ENCODE results near the gene FSTL5.
"Not testable (repeated sequence)": the region's sequence is repeated elsewhere in the genome, so short reads cannot be mapped to it uniquely, and the experiment has no call there.

Gene FSTL5

GRCh38 chr4:161828061-161828460, 335.7 kb downstream of the FSTL5 start:
- DNase-seq = no peak

- no peak for DNase-seq
Observed at GRCh38 chr4:161827013-161827412, 336.8 kb downstream of the FSTL5 start.

GRCh38 chr4:161823450-161823849, 340.4 kb downstream of the FSTL5 start:
- no peak for DNase-seq

GRCh38 chr4:161822174-161822573, 341.6 kb downstream of the FSTL5 start:
- no peak for DNase-seq

- no peak for DNase-seq
Observed at GRCh38 chr4:161817914-161818313, 345.9 kb downstream of the FSTL5 start.

- DNase-seq = no peak
Observed at GRCh38 chr4:161816958-161817357, 346.8 kb downstream of the FSTL5 start.

- DNase-seq = no peak
Observed at GRCh38 chr4:161815841-161816240, 348.0 kb downstream of the FSTL5 start.

- DNase-seq = no peak
Observed at GRCh38 chr4:161813889-161814288, 349.9 kb downstream of the FSTL5 start.

GRCh38 chr4:161813389-161813788, 350.4 kb downstream of the FSTL5 start:
- no peak for DNase-seq

- no peak for DNase-seq
Observed at GRCh38 chr4:161803171-161803570, 360.6 kb downstream of the FSTL5 start.

- DNase-seq = no peak
Observed at GRCh38 chr4:161799710-161800109, 364.1 kb downstream of the FSTL5 start.

- DNase-seq = no peak
Observed at GRCh38 chr4:161792991-161793390, 370.8 kb downstream of the FSTL5 start.

- no peak for DNase-seq
Observed at GRCh38 chr4:161791796-161792556, 371.8 kb downstream of the FSTL5 start.

- no peak for DNase-seq
Observed at GRCh38 chr4:161767116-161767515, 396.7 kb downstream of the FSTL5 start.

- DNase-seq = no peak
Observed at GRCh38 chr4:161762796-161763195, 401.0 kb downstream of the FSTL5 start.

GRCh38 chr4:161760008-161760407, 403.8 kb downstream of the FSTL5 start:
- no peak for DNase-seq

GRCh38 chr4:161758412-161758811, 405.4 kb downstream of the FSTL5 start:
- not testable (repeated sequence) for DNase-seq

- DNase-seq = no peak
Observed at GRCh38 chr4:161728929-161729328, 434.9 kb downstream of the FSTL5 start.

- no peak for DNase-seq
Observed at GRCh38 chr4:161721947-161722346, 441.9 kb downstream of the FSTL5 start.

- no peak for DNase-seq
Observed at GRCh38 chr4:161717084-161717483, 446.7 kb downstream of the FSTL5 start.

GRCh38 chr4:161714931-161715330, 448.9 kb downstream of the FSTL5 start:
- no peak for DNase-seq

- DNase-seq = no peak
Observed at GRCh38 chr4:161714022-161714751, 449.6 kb downstream of the FSTL5 start.

- DNase-seq = no peak
Observed at GRCh38 chr4:161704653-161705052, 459.1 kb downstream of the FSTL5 start.

GRCh38 chr4:161704040-161704439, 459.8 kb downstream of the FSTL5 start:
- DNase-seq = no peak

All from activated CD4-positive, alpha-beta T cell treated with anti-CD3 and anti-CD28 coated beads, Interleukin-2, amount 50 U/mL, for 16 hours (primary cell).